Measurements from ENCODE around the gene DNLZ. TPM values are rescaled to one million over a fixed set of nuclear protein-coding genes. Genes with fewer than 3 reads are reported as not detected.

Gene DNLZ
- total and polyA plus RNA-seq, 10 of the 15 experiments (the other 5 are each of a cell fraction or from before 2014, with no cell fraction given): 0.66 to 29.7 (median 14.7) TPM; not detected in 1

- H3K27me3 ChIP-seq (replicated peaks in 1 of 2; ENCODE audit: control insufficient read depth in 2 of 2, insufficient read depth in 2 of 2, low read length in 1 of 2): peaks cover 9 to 11% of the 10 kb centered on the region in 2 experiments; a peak in 3 of 4 replicates
- H3K36me3 ChIP-seq (ENCODE audit: control insufficient read depth in 2 of 2, insufficient read depth in 2 of 2, low read length in 1 of 2): no peaks in the 10 kb centered on the region
- H4K20me1 ChIP-seq (ENCODE audit: control insufficient read depth, insufficient read depth): no peaks in the 10 kb centered on the region
- CTCF ChIA-PET: no interaction called here
- 25% methylated on average over 28 of the region's 28 CpGs for WGBS (ENCODE audit: insufficient coverage, insufficient replicate concordance, low lambda C conversion rate, missing lambda C conversion rate)
- POLR2A ChIA-PET: no interaction called here
- DNase-seq (ENCODE audit: low read depth, low spot score) (no peak), ATAC-seq (no peak), FAIRE-seq (no peak)
- BruUV-seq (replicated peaks): no TSS peak
- H3K9ac ChIP-seq (ENCODE audit: control insufficient read depth, insufficient read depth, low read length): no peak overlapping the region
- TF ChIP-seq ZNF384 (IDR thresholded peaks at IDR 0.05; ENCODE audit: borderline replicate concordance, low read depth, low read length) (no peak), TAF1 (IDR thresholded peaks at IDR 0.05; ENCODE audit: borderline replicate concordance, low read depth, low read length) (no peak), LARP7 (IDR thresholded peaks at IDR 0.05) (no peak), SIN3A (IDR thresholded peaks at IDR 0.05; ENCODE audit: low read depth, low read length) (no peak), HCFC1 (IDR thresholded peaks at IDR 0.05; ENCODE audit: low read length) (no peak), BRCA1 (IDR thresholded peaks at IDR 0.05; ENCODE audit: low read depth, low read length) (no peak), RBBP5 (conservative IDR thresholded peaks at IDR 0.05) (no peak), PAX5 (IDR thresholded peaks at IDR 0.05; ENCODE audit: borderline replicate concordance, low read depth, low read length) (no peak), ETV6 (conservative IDR thresholded peaks at IDR 0.05 in 1 of 2, IDR thresholded peaks at IDR 0.05 in 1 of 2; ENCODE audit: borderline replicate concordance in 1 of 2, low read depth in 1 of 2) (no peak), FOS (IDR thresholded peaks at IDR 0.05; ENCODE audit: borderline replicate concordance, extremely low read depth, insufficient read length) (no peak), TBL1XR1 (IDR thresholded peaks at IDR 0.05; ENCODE audit: low read depth, low read length) (no peak), HDGF (IDR thresholded peaks at IDR 0.05) (no peak), SPI1 (IDR thresholded peaks at IDR 0.05; ENCODE audit: borderline replicate concordance, insufficient read depth, low read depth, low read length) (no peak), SMC3 (IDR thresholded peaks at IDR 0.05; ENCODE audit: borderline replicate concordance, low read length) (no peak), ATF2 (IDR thresholded peaks at IDR 0.05; ENCODE audit: low read length) (no peak), BCL11A (IDR thresholded peaks at IDR 0.05; ENCODE audit: low read depth, low read length) (no peak), CBX3 (IDR thresholded peaks at IDR 0.05; ENCODE audit: borderline replicate concordance, low read depth) (no peak), CTCF (IDR thresholded peaks at IDR 0.05 in 2 of 3, conservative IDR thresholded peaks at IDR 0.05 in 1 of 3; ENCODE audit: control insufficient read depth in 2 of 3, extremely low read depth in 1 of 3, insufficient read depth in 1 of 3, low read depth in 3 of 3, low read length in 3 of 3) (no peak), SIX5 (IDR thresholded peaks at IDR 0.05; ENCODE audit: low read depth, low read length, severe bottlenecking) (no peak), STAT3 (IDR thresholded peaks at IDR 0.05; ENCODE audit: low read depth, low read length) (no peak)
- SMC1A ChIA-PET (ENCODE audit: uncharacterized antibody, unreplicated experiment): no interaction called here
- peaks cover 2% of the 10 kb centered on the region; the same call in 1 of the 3 replicates for H3K9me3 ChIP-seq (replicated peaks; ENCODE audit: control insufficient read depth, insufficient read depth, low read length)
- RAD21 ChIA-PET (ENCODE audit: unreplicated experiment): no interaction called here
- H3K4me3 ChIP-seq: no peak overlapping the region
- no peak overlapping the region for H2AFZ ChIP-seq (ENCODE audit: control insufficient read depth, low read depth, low read length)
- no peaks in the 10 kb centered on the region for H3K4me1 ChIP-seq (ENCODE audit: control insufficient read depth, insufficient read depth, low read length)
- H3K27ac ChIP-seq (ENCODE audit: control insufficient read depth, insufficient read depth): no peak overlapping the region
- H3K79me2 ChIP-seq (ENCODE audit: control insufficient read depth, insufficient read depth, low read length): no peaks in the 10 kb centered on the region
- H3K4me2 ChIP-seq (ENCODE audit: control insufficient read depth, insufficient read depth): no peak overlapping the region
- in situ Hi-C loops (cut with MboI): no loop called here
- intact Hi-C loops (cut with micrococcal nuclease; ENCODE audit: unreplicated experiment): no loop called here
Measured at GRCh38 chr9:136326061-136326760, 37.3 kb downstream of the DNLZ start.

Data from GM12878 (cell line).